Measurements from ENCODE around the gene CS.

The CS gene

DNA sequence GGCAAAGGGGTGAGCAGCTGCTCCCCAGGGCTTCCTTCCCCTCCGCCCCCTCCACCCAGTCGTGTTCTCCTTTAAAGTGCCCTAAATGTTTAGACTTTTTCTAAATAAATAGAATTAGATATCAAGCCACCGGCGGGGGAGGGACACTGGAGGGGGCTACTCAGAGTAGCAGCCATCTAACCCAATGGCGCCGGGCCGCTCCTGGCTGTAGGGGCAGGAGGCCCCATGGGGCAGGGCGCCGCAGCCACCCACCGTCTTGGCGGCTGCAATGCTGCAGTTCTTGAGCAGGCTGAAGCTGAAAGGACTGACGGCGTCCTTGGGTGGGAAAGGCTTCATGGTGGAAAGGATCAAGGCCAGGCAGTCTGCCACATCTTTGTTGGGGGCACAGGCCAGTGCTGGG lies 57.1 kb downstream of the CS start:
- DNase-seq: no peak

DNA sequence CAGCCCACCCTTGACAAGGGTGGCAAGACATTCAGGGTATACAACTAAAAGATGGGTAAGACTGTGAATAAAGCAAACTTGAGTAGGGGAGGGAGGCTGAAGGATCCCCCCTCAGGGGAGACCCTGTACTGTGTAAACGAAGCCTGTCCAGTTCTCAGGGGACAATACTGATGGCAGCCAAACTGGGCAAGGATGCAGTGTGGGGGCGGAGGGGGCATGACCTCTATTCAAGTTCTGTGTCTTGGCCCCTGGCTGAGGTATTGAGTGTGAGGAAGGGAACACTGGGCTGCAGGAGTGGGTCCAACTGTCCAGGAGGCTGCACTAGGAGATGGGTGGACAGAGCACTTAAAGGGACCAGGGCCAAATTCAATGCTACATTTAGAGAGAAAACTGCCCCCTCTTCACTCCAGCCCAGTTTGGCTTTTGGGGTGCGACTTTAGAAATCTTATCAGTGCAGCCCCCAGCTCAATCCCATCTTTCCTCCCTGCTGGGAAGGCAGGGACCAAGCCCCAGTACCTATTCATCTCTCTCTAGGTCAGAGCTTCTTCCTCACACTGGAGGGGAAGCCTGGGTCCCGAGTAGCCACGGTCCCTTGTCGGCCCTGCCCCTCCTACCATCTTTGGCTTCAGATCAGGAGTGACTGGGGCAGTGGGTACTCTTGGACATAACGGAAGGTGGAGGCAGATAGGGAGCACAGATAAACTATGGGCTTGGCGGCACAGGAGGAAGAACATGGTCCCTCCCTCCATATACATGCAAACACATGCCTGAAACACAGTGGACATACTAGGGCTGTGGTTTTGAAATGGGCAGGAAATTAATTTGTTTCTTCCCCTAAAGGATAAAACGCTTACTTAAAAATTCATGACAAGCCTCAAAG lies 58.5 kb downstream of the CS start:
- DNase-seq: no peak

DNA sequence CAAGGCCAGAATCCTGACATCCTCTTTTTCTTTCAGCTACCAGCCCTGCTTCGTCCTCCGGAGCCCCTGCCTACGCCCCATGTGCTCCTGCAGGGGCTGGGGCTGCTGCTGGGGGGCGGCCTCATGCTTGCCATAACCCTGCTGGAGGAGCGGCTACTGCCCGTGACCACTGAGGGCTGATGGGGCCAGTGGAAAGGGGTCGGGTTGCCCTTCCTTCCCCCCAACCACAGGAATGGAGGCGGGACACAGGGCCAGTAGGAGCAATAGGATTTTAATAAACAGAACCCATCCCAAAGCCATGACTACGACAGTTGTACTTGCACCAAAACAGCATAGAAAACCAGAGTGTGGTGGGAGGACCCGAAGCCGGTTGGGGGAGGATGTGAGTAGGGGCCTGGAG lies 62.6 kb downstream of the CS start:
- no peak for DNase-seq

DNA sequence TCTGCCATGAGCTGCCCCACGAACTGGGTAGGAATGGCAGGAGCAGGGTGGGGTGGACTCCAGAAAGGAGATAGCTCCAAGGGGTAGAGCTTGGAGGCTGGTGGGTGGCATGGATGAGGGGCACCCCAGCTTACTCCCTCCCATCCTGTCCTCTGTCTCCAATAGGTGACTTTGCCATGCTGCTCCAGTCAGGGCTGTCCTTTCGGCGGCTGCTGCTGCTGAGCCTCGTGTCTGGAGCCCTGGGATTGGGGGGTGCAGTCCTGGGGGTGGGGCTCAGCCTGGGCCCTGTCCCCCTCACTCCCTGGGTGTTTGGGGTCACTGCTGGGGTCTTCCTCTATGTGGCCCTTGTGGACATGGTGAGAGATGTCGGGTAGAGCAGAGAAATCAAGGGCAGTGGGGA lies 63.1 kb downstream of the CS start:
- no peak for DNase-seq

DNA sequence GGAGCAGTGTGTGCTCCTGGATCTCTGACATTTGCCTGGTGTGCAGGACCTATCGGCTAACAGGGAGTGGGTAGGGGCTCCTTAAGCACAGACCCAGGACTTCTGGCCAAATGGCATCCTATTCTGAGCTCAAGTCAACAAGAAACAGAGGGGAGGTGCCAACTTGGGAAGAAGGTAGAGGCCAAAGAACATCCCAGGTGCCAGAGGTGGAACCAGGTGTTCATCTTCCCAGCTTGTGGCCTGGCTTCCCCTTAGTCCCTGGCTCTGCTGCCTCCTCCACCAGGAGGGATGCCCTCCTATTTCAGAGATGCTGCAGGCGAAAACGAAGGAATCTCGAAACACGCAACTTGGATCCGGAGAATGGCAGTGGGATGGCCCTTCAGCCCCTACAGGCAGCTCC lies 64.0 kb downstream of the CS start:
- no peak for DNase-seq

DNA sequence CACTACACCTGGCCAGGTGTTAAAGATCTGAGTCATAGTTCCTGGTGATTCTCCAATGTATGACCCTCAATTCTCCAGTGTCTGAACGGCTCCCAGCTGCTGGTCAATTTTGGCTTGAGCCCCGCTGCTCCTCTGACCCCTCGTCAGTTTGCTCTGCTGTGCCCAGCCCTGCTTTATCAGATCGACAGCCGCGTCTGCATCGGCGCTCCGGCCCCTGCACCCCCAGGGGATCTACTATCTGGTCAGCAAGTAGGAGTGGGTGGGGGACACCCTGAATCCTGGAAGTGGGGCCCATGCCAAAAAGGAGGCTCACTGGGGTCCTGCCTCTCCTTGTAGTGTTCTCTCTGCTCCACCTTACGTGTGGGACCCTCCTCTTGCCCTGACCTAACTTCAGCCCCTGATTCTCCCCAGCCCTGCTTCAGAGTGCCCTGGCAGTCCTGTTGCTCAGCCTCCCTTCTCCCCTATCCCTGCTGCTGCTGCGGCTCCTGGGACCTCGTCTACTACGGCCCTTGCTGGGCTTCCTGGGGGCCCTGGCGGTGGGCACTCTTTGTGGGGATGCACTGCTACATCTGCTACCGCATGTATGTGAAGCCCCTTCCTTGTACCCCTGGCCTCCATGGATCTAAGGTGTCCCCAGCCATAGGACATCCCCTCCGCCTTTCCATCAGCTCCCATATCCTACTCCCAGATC lies 65.2 kb downstream of the CS start:
- DNase-seq: no peak

DNA sequence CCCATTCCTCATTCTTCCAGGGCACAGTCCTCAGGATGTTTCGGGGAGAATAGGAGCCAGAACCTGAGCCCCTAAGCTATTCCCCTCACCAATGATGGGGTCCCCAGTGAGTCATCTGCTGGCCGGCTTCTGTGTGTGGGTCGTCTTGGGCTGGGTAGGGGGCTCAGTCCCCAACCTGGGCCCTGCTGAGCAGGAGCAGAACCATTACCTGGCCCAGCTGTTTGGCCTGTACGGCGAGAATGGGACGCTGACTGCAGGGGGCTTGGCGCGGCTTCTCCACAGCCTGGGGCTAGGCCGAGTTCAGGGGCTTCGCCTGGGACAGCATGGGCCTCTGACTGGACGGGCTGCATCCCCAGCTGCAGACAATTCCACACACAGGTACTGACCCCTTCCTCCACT lies 68.9 kb downstream of the CS start:
- DNase-seq: no peak

DNA sequence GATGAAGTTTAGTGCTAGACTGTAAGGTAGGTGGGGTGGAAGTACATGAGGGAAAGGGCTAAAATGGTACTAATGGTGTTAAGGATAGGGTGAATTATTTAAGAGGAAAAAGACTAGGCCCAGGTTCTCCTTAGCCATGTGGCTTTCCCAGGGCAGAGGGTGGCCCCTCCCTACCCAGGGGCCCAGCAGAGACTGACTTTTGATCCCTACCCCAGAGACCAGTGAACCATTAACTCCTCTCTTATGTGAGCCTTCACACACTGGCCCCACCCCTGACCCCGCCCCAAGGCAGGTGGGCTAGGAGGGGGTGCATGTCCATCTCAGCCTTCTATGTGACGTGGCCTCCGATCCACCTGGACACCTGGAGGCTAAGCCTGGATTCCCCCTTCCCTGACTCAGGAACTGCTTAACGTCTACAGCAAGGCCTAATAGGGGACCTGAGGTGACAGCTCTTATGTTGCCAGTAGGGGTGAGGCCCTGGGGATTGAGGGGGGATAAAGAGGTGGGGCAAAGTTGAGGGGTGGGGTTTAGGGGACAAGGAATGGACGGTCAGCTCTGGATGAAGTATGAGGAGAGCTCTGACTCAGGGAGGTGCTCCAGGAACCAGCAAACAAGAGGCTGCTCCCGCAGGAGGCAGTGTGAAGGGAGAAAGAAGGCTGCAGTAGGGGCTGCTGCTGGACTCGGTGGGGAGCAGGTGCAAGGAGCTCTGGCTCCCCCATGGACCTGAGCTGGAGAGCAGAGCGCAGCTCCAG lies 69.5 kb downstream of the CS start:
- no peak for DNase-seq

DNA sequence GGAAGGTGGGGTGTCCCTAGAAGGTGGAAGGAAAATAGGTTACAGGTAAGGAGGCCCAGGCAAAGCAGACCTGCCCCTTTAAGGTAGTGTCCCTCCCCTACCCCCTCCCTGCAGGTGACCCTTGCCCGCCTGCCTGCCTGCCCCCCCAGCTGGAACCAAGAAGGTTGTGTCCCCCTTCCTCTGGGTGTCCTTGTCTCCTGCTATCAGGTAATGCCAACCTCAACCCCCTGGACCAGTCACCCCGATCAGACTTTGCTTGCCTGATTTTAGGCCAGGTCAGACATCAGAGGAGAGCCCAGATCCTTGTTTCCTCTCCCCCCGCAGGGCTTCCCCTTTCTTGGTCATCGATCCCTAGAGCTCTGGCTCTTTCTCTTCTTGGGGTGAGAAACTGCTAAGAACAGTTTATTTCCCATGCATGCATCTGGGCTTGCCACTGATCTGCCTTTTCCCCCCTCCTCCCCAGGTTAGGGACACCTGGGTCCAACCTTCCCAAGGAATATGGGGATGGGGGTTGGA lies 70.2 kb downstream of the CS start, which contains the start of gene SLC39A5:
SLC39A5 (plus strand) TSS at position 136 of the 516 bp plus-strand sequence. CDS start 1,224 bp downstream, outside the sequence.
- DNase-seq: no peak

DNA sequence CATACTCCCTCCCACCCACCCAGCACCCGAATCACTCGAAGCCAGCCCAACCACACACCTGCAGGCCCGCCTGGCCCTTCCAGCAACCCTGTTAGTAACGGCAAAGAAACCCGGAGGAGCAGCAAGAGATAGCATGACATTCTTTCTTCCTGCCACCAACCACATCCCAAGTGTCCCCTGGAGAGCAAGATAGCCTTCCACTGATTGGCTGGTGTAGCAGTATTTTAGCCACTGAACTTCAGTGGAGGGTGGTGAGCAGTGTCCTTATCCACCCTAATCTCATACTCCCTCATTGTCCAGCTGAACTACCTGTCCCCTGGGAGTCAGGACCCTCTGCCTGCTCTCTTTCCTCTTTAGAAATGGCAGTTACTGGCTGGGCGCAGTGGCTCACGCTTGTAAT lies 71.0 kb downstream of the CS start:
- no peak for DNase-seq

DNA sequence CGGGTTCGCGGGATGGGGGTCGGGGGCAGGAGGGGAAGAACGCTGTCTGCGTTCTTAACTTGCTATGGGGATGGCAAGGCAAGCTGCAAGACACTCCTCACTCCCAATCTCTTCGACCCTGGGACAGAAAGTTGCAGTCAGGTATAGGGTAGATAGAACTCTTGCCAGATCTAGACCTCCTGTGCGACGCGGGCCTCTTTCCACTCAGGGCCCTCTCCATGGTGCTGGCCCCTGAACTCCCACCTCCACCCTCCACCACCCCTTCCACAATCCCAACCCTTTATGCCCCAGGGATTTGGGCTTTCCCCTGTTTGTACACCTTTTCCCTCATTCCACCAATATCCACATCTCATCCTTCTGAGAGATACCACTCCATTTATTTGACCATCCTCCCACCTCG lies 75.2 kb downstream of the CS start:
- DNase-seq: no peak

DNA sequence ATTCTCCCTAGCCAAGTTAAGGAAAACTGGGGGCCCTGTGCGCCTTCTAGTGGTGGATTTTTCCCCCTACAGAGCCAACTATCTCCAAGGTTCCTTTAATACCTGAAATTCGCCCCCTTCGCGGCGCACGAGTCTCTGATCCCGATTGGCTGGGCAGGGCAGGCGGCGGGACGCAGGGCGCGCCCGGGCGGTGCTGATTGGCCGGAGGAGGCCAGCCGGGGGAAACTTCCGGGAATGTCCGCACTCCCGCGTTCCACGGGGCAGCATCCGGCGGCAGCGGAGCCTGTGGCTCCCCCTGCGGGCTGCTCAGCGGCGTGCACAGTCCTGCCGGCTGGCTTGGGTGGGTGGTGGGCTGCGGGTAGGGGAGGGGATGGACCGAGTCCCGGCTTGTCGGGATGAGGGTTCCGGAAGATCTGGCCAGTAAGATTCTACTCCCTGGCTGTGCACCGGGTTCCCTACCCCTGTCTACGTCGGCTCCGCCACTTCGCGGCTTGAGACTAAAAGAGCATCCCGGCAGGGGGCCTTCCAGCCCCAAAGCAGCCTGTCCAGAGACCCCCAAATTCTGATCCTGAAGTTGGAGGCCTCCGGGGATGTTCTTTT lies 75.9 kb downstream of the CS start, which contains the start of gene NABP2:
NABP2 (plus strand) TSS at position 241 of the 600 bp plus-strand sequence. CDS start 515 bp downstream, outside the sequence.
- peak; percentile 91 to 98 for DNase-seq

DNA sequence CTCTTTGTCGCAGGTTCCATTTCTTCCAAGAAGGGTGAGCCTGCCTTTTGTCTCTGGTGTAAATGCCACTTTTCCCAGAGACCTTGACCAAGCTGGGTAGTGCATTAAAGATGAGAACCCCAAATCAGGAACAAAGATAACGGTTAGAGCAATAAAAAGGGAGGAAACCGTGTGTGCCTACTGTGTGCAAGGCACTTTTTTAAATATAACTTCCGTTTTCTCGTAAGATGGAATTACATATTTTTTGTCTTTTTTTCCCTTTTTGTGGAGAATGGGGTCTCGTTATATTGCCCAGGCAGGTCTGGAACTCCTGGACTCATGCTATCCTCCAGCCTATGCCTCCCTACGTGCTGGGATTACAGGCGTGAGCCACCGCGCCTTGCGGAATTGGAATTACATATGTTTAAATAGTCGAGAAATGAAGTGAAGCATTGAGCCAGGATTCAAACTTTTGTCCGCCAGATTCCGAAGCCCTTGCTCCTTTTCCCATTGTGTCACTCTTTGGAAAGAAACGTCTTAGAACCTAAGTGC lies 76.5 kb downstream of the CS start:
- DNase-seq: no peak

DNA sequence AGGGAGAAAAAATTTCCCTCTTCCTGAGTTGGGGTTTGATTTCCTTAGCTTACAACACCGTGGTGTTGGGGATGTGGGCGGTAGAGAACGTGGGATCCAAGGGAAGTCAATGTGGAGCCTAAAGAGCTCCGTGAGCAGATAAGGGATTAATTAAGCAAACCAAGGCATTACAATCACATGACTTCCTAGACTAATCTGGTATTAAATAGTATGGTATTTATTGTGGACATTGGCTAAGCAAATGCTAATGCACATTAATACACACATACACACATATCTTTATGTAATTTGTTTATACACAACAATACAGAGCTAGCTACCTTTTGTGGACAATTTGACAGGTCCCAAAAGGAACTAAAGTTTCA lies 77.6 kb downstream of the CS start:
- DNase-seq: no peak

DNA sequence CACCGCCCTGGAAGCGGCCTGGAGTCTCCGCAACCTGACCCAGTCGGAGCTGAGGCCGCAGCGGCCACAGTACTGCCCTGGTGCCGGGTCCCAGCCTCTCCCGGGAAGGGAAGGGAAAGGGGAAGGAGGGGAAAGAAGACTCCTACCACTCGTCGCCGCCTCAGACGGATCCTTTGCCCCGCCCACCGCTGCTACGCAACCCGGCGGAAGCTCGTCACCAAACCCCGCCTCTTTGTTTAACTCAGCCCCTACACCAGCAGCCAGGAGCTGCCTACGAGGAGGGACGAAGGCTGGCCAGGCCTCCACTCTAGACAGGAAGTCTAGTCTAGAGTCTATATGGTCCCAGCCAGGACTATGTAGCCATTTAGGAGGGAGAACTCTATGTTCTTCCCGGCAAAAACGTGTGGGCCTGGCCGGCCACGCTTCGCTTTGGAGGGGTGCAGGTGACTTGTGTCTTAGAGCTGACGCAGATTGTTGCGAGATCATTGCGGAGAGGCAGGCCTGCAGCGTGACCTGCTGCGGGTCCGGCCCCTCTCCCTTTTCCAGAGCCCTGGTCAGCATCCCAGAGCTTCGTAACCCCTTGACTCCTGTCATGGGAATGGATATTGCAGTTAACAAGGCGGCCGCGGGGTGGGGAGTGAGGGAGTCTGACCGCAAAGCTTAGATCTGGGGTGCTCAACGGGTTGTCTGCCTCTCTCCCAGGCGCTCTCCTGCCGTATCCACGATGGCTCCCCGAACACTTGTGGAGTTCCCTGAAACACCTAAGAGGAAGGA lies 78.2 kb downstream of the CS start, which contains the start of gene RNF41:
RNF41 (minus strand) TSS at position 166 of the 774 bp plus-strand sequence. CDS start 7,875 bp downstream, outside the sequence.
- peak; percentile 88 to 96 for DNase-seq

Measured in NCI-H446 (cell line).